Peyer's patch (tissue), 4 donors: ENCODE results near the gene TMEM101.

ENCODE experiments used
- CTCF ChIP-seq, 6 experiments: fragments of 450-650 bp in 4 of 6; fragments of 200-600 bp in 2 of 6; sonication (generic) in 1 of 6; IDR thresholded peaks; one replicate each; pipeline ENCODE4 v1.5.1; 2017 to 2019; ENCODE audit warnings: antibody characterized with exemption in 6 of 6, mild to moderate bottlenecking in 3 of 6, moderate library complexity in 1 of 6
- POLR2A ChIP-seq, 2 donors: fragments of 450-650 bp; IDR thresholded peaks; one replicate each; pipeline ENCODE4 v1.5.1; 2017; ENCODE audit warnings: antibody characterized with exemption in 2 of 2, mild to moderate bottlenecking in 2 of 2, moderate library complexity in 2 of 2

DNA sequence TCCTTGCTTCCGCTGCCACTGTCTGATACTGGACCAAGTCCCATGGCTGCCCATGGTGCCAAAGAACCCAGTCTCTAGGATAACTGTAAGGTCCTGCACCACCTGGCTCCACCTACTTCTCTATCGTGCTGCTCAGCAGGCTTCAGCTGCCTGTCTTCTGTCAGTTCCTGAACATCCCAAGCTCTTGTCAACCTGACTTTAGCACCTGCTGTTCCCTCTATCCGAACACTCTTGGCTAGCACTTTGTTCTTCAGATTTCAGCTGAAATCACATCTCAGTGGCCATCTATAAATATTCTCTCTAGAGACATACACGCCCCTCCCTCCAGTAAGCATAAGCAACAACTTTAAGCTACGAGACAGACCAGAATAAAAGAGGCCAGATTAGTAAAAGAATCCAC lies 15.0 kb upstream of the TMEM101 start:
- TF ChIP-seq CTCF (IDR thresholded peaks at IDR 0.05) (no peak), POLR2A (IDR thresholded peaks at IDR 0.05) (no peak)
